Heart left ventricle (tissue), 13 donors: ENCODE measurements around the gene ABLIM2.

ENCODE experiments used
- POLR2A ChIP-seq, 2 donors: fragments of 450-650 bp; IDR thresholded peaks; one replicate each; pipeline ENCODE4 v1.6.1; 2017; ENCODE audit warnings: antibody characterized with exemption in 2 of 2, mild to moderate bottlenecking in 2 of 2, moderate library complexity in 2 of 2
- TF ChIP-seq, protein P1 (sequence below), 12 donors: fragments of 200-600 bp; sonication (generic) in 4 of 12; IDR thresholded peaks; one replicate each; pipeline versions ENCODE4 v1.5.0 to v1.8.0; 2018 to 2022; ENCODE audit warnings: antibody characterized with exemption in 12 of 12, mild to moderate bottlenecking in 5 of 12
- donor health status: ischemic (EF 13 %, LVEDD 7.1; RV severe dilation, severe dysfunction).
- donor health status: DM: no; HTN: yes; CAD: no.
- donor health status: DM: no; HTN: no; CAD: no.
- donor health status: ischemic (EF 25% LVEDD 6.9; RV normal size, moderate dysfunction).
- donor health status: ischemic (EF 25% LVEDD 5.7; RV mildly dilated, moderate dysfunction).
- donor health status: ischemic (EF 35%, LVEDD 5.7; RV mildly dilated, moderate dysfunction).
- donor health status: nonischemic (EF 11% LVEDD 7.7; RV severe dilation, severe dysfunction).
- donor health status: DM: yes; HTN: yes; CAD: no.
- donor health status: PGD.
- donor health status: ischemic (EF 29% LVEDD 5.4; RV normal size, mild dysfunction).
- donor health status: nonischemic (EF 23%, LVEDD 6.1; RV moderate dilation, normal function).

DNA sequence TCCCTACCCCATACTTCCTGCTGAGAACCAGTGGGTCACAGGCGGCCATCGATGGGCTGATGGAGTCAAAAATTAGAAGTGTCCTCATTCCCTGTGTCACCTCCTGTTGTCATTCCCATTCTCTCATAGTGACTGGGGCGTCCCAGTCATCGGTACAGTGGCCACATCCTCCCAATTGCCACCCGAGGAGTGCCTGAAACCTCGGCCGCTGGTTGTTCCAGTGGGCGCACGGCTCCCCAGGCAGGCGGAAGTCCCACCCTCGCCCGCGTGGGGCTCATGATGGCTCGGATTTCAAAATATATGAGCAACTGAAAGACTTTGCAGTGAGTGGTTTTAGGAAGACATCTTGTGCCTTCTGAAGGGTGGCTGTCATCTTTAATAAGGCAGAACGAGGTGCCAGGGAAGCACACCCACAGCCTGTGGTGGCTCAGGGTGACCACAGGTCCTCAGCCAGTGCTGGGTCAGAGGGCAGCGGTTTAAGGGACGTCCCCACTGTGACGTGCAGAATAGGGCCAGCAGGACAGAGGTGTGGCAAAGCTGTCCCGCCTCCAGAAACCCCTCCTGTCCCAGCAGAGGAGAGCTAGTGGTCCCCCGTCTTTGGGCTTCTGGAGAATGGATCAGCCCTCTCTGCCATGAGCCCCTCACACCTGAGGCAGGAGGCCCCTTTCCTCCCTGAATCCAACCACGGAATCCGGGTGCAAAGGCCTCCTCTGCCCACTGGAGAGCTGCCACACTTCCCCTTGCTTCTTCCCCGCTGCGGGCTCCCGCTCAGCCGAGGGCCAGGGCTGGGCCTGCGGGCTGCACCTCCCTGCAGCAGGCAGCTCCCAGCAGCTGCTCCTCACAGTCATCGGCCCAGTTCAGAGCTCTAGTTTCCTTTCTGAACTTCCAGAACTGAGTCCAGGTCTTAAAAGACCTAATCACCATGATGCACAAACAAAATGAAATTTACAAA, 90.4 kb downstream of the ABLIM2 start:
- TF ChIP-seq, protein P1, sequence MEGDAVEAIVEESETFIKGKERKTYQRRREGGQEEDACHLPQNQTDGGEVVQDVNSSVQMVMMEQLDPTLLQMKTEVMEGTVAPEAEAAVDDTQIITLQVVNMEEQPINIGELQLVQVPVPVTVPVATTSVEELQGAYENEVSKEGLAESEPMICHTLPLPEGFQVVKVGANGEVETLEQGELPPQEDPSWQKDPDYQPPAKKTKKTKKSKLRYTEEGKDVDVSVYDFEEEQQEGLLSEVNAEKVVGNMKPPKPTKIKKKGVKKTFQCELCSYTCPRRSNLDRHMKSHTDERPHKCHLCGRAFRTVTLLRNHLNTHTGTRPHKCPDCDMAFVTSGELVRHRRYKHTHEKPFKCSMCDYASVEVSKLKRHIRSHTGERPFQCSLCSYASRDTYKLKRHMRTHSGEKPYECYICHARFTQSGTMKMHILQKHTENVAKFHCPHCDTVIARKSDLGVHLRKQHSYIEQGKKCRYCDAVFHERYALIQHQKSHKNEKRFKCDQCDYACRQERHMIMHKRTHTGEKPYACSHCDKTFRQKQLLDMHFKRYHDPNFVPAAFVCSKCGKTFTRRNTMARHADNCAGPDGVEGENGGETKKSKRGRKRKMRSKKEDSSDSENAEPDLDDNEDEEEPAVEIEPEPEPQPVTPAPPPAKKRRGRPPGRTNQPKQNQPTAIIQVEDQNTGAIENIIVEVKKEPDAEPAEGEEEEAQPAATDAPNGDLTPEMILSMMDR (IDR thresholded peaks at IDR 0.05), result no peak
- no peak for TF ChIP-seq POLR2A (IDR thresholded peaks at IDR 0.05)
